Stimulated activated CD4-positive, alpha-beta T cell treated with anti-CD3 and anti-CD28 coated beads, Interleukin-1b, Interleukin-23, amount 100 ng/mL, for 1 hour (primary cell): ENCODE measurements around the gene ZNF787.

ENCODE experiments used
- DNase-seq, 2 donors: peaks; one replicate each; pipeline ENCODE4 v3.0.0-alpha.2; 2020; ENCODE audit warnings: low read depth in 2 of 2

The ZNF787 gene

GRCh38 chr19:56120371-56121179 lies 520 bp downstream of the ZNF787 start:
- peak; percentile 54 to 71 for DNase-seq

- no peak for DNase-seq
These were observed 1.1 kb downstream of the ZNF787 start for GRCh38 chr19:56120002-56120370.

- no peak for DNase-seq
These were observed 1.5 kb downstream of the ZNF787 start for GRCh38 chr19:56119582-56119978.

- DNase-seq = no peak
These were observed 2.2 kb downstream of the ZNF787 start for GRCh38 chr19:56118666-56119581.

GRCh38 chr19:56117889-56118288 lies 3.2 kb downstream of the ZNF787 start:
- DNase-seq = no peak

GRCh38 chr19:56117376-56117884 lies 3.7 kb downstream of the ZNF787 start:
- no peak for DNase-seq

GRCh38 chr19:56116606-56117005 lies 4.5 kb downstream of the ZNF787 start:
- no peak for DNase-seq

- DNase-seq = no peak
These were observed 5.6 kb downstream of the ZNF787 start for GRCh38 chr19:56115490-56115889.

GRCh38 chr19:56114778-56115110 lies 6.4 kb downstream of the ZNF787 start:
- no peak for DNase-seq

- DNase-seq = no peak
These were observed 6.9 kb downstream of the ZNF787 start for GRCh38 chr19:56114051-56114777.

GRCh38 chr19:56113074-56113632 lies 7.9 kb downstream of the ZNF787 start:
- no peak for DNase-seq

GRCh38 chr19:56112313-56112709 lies 8.8 kb downstream of the ZNF787 start:
- no peak for DNase-seq

GRCh38 chr19:56111601-56112312 lies 9.3 kb downstream of the ZNF787 start:
- no peak for DNase-seq

GRCh38 chr19:56110515-56111448 lies 10.3 kb downstream of the ZNF787 start:
- DNase-seq = no peak

GRCh38 chr19:56109226-56109625 lies 11.9 kb downstream of the ZNF787 start:
- no peak for DNase-seq

GRCh38 chr19:56108447-56109195 lies 12.5 kb downstream of the ZNF787 start:
- no peak for DNase-seq

GRCh38 chr19:56107626-56108351 lies 13.3 kb downstream of the ZNF787 start:
- DNase-seq = no peak

GRCh38 chr19:56106993-56107392 lies 14.1 kb downstream of the ZNF787 start:
- DNase-seq = no peak
